ENCODE measurements around the gene MOB3A.
A peak's percentile ranks its signal among the peaks of the same experiment; 100 is the strongest.

MOB3A gene

DNA sequence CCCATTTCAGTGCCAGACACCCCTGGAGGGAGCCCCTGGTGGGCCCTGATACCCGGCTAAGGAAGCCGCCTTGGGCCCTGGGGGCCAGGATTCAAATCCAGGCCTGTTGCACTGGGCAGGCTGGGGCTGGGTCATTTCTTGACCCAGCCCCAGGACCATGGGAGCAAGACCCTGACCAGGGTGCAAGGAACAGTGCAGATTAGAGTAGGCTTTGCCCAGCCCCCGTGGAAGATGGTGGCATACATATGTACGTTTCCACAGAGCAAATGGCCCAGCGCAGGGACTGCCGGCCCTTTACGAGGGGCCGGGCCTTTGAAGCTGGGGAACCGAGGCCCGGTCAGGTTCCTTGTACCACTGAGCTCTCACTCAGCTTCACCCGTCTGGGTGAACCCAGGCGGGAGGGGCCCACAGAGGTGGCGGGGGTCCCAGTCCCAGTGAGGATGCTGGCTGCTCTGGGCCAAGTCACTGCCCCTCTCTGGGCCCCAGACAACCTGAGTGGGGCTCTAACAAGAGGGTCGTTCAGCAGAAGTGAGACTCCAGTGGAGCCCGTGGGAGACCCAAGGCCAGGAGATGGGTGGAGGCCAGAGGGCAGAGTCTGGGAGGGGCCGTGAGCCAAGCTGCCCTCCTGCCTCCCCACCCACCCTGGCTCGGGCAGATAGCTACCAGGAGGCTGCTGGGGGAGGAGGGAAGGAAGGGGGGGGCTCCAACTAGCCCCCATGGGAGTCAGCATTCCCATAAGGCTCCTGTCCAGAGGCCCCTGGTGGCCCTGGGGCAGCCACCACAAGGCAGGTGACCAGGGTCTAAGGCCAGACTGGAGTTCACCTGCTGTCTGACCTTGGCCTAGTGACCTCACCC is 47.8 kb downstream of the MOB3A start:
- FAIRE-seq (no peak), DNase-seq (ENCODE audit: insufficient read length, low spot score) (no peak)

DNA sequence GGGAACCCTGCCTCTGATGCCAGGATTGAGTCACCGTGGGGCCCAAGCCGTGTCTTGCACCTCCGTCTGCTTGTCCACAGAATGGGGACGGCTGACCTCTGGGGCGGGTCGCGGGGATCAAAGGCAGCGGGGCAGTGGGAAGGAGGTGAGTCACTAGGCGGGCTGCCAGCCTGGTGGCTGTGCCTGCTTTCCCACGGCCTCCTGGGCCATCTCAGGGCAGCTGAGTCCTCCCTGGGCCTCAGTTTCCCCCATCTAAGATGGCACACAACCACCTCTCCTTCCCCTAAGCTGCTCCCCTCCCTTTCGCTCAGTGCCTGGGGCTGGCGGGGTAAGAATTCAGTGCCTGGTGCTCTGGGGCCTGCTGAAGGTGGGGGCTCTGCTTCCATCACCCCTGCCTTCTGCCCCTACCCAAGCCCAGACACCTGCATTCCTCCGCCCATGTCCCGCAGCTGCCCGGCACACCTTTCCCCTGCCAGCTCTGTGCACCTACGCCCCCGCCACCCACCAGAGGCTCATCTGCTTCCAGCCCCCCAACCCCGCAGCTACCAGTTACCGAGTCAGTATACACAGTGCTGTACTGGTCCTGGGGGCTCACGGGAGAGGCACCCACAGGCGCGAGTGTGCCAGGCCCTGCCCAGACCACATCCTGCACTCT is 48.5 kb downstream of the MOB3A start:
- no peak for DNase-seq (ENCODE audit: insufficient read length, low spot score)

DNA sequence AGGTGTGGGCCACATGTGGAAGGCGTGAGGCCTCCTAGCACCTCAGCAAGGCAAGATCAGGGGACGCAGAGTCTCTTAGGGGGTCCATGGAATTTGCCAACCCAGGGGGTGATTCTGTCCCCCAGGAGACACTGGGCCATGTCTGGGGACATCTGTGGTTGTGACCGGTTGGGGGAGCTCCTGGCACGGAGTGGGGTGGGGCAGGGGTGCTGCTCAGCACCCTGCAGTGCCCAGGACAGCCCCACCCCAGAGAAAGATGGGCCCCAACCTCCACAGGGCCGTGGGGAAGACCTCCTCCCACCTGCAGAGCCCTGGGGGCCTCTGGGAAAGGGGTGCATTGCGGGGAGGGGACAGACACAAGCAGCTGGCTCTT is 49.1 kb downstream of the MOB3A start:
- FAIRE-seq: no peak
- no peak for DNase-seq (ENCODE audit: insufficient read length, low spot score)

More for the DNA sequence above, 48.5 kb downstream of the MOB3A start:
- no peak for FAIRE-seq

DNA sequence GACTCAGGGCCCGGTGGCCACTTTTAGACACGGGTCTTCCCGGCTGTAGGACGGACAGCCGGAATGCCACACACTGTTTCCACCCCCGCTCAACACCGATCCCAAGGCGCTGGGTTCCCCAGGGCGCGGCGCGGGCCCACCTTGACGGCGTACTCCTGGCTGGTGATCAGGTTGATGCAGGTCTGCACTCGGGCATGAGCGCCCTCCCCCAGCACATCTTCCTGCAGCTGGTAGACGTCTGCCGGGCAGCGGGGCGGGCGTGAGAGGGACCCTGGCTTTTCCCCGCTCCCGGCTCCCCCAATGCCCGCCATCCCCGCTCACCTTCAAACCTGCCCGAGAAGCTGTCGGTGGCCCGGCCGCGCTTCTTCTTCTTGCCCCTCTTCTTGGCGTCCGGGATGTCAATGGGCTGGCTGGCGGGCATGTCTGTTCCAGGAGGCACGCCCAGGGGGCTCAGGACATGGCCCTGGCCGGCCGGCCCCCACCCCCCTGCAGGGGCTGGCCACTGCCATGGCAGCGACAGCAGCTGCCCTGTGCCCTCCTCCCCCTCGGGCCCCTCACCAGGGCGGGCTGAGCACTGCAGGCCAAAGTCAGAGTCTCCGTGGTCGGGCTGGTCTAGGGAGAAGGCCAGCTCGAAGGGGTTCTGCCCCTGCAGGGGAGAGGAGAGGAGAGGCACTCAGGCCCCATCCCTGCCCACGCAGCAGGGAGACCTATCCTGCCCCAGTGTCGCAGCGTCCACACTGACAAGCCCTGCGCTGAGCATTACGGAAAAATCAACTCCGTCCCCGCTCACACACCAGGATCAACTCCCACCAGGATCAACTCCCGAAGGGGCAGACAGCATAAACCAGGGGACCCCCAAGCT is 49.8 kb downstream of the MOB3A start:
- no peak for FAIRE-seq

DNA sequence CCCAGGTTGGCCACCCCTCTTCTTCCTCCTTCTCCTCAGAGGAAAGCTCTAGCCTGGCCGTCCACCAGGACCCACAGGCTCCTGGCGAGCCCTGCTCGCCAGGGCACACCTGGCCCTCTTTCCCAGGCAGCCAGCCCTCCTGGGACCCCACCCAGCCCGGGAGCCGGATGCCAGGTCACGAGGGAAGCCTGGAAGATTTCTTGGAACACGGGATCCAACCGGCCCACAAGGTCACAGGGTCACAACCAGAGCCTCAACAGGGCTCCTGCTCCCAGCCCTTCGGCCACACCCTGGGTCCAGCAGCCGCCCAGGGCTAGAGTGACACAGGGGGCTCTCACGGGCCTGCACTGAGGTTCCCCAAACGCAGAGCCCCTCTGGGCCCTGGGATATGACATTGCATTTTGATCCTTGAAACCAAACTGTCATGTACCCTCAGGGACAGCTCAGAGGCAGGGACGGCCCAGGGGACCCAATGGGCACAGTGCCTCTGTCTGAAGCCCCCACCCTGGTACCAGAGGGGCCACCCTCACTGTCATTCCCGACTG is 50.6 kb downstream of the MOB3A start:
- FAIRE-seq: no peak
- DNase-seq (ENCODE audit: insufficient read length, low spot score): no peak

More for the DNA sequence above, 49.8 kb downstream of the MOB3A start:
- no peak for DNase-seq (ENCODE audit: insufficient read length, low spot score)

DNA sequence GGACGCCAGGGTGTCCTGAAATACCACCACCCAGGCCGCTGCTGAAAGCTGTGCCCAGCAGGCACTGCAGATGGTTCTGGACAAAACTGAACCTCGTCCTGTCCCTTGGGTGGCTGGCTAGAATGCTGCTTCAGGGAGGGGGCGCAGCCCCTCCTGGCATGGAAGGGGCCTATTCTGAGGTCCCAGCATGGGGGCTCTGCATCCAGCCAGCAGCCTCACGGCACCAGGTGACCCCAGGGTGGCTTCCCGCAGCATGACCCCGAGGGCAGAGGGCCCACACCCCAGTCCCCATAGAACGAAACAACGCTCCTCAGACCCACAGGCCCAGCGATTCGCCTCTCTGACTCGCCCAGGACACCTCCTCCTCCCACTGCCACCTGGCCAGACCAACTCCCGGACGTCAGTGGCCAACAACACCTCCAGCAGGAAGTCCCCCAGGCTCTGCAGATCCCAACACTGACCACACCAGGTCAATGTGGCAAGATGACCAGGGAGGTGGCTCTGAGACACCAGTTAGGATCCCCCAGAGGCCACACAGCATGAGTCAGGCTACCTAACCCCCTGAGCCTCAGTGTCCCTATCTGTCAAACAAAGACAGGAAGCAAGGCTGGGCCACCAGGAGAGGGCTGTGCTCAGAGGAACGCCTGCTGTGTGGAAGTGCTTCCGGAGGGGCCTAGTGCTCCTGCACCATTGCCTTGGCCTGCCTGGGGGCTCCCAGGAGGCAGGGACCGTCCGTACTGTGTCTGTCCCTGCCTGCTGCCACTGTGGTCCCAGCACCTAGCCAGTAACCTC is 51.2 kb downstream of the MOB3A start:
- FAIRE-seq (no peak), DNase-seq (ENCODE audit: insufficient read length, low spot score) (no peak)

DNA sequence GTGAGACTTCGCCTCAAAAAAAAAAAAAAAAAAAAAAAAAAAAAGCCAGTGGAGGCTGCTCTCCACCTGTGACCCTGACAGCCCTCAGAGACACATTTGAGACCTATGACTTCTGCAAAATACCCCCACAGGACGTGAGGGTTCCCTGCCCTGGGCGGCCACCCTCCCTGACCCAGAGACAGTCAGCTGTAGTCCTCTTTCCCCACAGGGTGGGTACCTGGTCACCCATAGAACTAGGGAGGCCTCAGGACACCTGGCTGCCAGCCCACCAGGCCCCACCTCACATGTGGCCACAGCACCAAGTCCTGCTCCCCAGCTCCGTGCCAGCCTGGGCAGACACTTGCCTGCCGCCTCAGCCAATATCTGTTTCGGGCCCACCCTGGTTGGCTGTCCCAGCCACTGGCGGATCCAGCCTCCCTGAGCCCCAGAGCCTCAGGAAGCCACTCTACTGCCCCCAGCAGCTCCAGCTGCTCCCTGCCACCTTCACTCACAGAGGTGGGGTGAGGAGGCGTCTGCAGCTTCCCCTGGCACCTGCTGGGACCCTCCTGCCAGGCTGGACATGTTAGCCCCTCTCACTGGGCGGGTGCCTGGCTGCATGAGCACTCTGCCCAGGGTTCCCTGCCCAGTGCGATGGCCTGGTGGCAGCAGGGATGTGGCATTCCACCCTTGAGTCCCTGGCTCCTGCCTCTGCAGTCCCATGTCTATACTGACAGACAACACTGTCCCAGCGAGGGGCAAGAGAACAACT is 52.0 kb downstream of the MOB3A start:
- DNase-seq (ENCODE audit: insufficient read length, low spot score): no peak
- FAIRE-seq: no peak

DNA sequence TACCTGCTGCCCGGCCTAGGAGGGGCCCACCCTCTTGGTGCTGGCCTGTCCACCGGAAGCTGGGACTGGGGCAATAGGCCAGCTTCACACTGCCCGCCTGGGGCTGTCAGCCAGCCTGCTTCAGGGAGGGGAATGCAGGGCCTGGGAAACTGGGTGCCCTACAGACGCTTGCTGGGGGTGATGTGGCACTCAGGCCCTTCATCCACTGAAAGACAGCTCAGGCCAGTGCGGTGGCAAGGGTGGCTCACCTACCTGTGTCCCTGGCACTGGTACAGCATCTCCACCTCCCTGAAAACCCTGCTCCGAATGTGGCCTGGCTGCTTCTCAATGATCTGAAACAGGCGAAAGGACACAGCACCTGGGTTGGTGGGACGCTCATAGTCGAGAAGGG is 52.9 kb downstream of the MOB3A start:
- no peak for DNase-seq (ENCODE audit: insufficient read length, low spot score)
- FAIRE-seq: no peak

DNA sequence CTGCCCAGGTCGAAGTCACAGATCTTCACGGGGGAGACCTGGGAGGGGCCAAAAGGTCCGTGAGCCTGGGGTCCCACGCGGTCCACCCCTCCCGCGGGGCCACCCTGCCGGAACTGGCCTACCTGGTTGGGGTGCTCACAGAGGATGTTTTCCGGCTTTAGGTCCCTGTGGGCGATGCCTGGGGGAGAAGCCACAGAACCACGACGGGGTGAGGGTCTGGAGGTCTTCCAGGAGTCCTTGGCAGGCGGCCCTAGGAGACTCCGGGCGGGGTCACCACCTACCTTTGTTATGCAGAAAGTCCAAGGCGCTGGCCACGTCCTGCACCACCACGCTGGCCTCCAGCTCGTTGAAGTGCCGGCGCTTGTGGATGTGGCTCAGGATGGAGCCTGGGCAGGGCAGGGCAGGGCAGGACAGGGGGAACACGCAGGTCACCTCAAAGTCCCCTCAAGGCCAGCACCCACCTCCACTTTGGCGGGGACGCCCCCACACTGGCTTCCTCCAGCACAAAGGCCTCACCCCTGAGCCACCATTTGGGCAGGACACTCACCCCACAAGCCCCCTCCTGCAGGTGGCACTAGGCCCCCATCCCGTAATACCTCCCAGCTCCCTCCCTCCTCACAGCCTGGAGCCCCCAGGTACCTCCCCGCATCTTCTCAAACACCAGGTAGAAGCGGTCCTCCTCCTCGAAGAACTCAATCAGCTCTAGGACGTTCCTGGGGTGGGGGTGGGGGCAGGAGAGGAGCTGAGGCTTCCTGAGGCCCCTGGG is 53.5 kb downstream of the MOB3A start:
- DNase-seq (ENCODE audit: insufficient read length, low spot score) (no peak), FAIRE-seq (no peak)

DNA sequence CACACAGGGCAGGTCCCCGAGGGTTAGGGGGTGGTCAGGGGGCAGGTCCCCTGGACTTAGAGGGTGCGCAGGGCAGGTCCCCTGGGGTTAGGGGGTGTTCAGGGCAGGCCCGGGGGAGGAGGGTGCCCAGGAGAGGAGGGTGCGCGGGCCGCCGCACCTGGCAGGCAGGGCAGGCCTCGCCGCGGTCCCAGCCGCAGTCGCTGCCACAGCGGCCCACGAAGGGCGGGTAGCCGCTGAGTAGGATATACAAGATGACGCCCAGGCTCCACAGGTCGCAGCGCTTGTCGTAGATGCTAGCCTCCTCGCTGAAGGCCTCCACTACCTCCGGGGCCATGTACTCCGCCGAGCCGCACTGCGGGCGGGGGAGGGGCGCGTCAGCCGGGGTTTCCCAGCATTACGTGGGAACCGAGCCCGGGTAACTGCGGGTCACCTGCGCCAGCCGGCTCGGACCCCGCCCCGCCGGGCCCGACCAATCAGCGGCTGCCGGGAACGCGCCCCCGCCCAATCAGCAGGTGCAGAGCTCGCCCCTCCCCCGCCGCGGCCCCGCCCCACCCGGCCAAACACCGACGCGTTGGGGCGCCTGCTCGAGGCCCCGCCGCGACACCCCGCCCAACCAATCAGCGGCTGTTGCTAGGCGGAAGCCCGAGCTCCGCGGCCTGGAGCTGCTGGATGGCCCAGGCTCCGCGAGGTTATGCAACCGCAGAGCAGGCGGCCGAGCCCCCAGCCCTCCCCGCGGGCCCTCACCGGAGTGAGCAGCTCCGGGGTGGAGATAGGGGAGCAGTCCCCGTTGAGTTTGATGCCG is 54.2 kb downstream of the MOB3A start:
- FAIRE-seq (peak; percentile 86), DNase-seq (ENCODE audit: insufficient read length, low spot score) (peak; percentile 98)

DNA sequence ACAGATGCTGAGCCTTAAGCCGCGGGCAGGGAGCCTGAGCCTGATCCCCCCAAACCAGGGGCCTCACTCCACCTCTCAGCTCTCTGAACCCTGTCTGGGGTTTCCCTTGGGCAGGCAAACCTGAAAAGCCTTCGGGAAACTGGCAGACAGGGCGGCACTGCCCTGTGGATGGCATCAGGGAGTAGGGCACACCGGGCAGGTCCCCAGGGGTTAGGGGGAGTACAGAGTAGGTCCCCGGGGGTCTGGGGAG is 54.8 kb downstream of the MOB3A start:
- DNase-seq (ENCODE audit: insufficient read length, low spot score) (no peak), FAIRE-seq (no peak)

DNA sequence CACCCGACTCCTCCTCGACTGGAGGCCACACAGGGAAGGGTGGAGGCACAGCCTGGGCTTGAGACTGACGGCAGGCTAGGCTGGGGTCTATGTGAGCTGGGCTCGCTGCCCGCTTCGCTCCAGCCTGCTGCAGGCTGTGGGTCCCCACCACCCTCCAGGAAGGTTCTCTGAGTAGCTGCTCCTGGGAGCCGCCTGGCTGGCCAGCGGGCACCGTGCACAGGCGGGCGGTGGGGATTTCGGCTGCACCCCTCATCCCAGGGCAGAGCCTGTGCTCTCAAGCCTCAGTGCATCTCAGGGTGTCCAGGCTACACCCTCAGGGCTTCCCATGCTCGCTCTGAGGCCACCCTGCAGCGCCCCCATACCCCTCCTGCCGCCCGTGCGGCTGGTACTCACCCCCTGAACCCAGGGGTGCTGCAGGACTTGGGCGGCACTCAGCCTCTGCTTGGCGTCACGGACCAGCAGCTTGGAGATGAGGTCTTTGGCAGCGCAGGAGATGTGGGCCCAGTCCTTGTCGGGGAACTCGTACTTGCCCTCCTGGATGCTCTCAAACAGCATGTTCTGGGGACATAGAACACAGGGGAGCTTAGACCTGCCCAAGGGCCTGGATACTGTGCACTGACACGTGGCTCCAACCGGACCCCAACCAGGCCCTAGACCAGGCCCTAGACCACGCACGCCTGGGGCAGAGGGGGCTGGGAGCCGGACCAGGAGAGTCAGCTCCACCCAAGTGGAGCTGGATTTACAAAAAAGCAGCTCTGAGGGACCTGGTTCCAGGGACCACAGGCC is 55.3 kb downstream of the MOB3A start:
- no peak for FAIRE-seq
- no peak for DNase-seq (ENCODE audit: insufficient read length, low spot score)

DNA sequence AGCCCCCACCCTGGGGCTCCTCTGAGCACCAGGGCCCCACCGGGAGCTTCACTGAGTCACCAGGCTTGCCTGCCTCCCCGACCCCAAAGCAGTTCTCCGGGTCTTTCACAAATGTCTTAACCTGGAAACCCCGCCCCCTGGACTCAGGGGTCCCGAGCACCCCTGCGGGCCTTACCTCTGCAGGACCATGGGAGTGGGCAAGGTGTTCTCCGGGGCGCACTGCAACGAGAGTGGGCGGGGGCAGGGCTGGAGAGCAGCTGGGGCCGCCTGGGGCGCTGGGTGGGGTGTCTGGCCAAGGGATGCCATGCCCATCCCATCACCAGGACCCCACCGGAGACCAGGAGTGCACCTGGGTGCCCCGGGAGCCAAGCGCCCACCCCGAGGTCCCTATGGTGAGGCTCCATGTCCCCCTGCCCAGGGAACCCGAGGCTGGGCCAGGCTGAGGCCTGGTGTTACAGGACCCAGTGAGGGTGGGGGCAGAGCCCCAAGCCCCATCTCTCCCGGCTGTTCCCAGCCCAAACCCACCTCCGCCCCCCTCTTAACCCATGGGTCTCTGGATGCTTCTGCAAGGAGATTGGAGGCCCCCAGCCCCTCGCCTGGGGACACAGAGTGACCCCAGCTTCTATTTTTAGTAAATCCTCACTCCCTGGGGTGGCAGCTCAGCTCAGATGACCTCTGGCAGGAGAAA is 56.0 kb downstream of the MOB3A start:
- FAIRE-seq (no peak), DNase-seq (ENCODE audit: insufficient read length, low spot score) (no peak)

DNA sequence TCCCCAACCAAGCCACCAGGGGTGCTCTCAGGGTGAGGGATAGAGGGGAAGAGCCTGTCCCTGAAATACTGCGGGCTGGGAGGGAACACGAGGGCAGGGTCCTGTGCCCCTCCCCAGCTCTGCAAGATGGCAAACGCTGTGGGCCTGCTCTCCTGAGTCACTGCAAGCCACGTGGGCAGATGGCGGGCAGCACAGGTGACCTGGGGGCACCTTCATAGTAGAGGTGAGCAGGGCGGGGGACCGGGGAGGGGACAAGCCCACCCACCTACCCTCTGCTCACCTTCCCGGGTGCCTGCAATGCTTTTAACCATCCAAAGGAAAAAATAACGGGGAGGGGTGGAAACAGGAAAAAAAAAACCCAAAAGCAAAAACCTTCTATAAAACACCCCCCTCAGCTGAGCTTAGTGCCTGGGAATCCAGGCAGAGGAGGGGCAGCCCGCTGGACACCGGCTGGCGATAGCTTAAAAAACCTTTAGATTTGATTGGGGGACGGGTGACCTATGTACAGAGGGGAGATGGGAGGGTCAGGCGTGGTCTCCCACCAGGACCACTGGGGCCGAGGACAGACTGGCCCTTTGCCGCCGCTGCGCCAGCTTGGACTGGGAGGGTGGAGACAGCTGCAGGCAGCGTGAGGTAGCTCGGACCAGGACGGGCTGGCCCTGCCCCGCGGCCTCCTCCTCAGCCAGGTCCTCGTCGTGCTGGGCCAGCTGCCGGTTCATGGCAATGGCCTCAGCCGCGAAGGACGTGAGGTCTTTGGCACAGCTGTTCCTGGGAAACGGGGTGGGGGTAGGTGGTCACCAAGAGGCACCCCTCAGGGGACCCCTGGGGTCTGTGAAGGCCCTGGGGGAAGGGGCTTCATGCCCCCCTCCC is 56.8 kb downstream of the MOB3A start:
- no peak for FAIRE-seq
- DNase-seq (ENCODE audit: insufficient read length, low spot score): no peak

DNA sequence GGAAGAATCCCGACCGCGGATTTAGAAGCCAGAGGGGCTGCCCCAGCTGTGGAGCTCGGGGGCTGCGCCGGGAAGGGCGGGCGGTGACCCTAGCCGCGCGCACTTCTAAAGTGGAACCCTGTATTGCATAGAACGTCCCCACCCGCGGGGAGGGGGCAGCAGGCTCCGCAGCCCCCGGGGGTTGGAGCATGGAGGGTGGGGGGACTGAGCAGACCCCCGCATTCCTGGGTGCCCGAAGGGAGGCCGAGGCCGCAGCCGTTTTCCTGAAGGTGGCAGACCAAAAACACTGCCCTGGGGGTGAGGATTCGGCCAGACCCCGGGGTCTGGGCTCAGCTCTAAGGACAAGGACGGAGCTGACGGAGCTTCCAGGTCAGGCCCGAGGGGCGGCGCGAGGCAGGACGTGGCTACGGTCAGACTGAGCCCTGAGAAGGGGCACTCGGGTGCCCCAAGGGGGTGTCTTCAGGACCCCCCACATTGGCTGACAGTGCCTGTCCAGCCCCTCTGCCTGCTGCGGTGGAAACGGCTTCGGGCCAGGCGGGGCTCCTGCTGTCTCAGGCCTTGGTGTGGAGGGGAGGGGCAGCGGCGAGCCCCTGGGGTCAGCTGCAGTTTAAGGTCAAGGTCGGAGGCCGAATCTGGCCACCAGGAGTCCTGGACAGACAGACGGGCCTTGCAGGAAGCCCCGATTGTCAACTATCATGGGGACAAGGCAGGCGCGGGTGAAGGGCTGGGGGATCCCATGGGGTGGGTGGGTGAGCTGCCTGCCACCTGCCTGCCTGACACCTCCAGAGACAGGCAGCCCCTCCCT is 57.6 kb downstream of the MOB3A start:
- FAIRE-seq: no peak
- no peak for DNase-seq (ENCODE audit: insufficient read length, low spot score)
